Measurements from ENCODE around the gene FAM180B.

- TF ChIP-seq CTCF (IDR thresholded peaks at IDR 0.05) (peak; percentile 27 to 82 (median 56)), POLR2A (IDR thresholded peaks at IDR 0.05) (no peak), EP300 (IDR thresholded peaks at IDR 0.05) (no peak), POLR2AphosphoS5 (IDR thresholded peaks at IDR 0.05) (no peak)
Measured at GRCh38 chr11:47616726-47617416, 30.4 kb downstream of the FAM180B start.
